Fibroblast of lung (primary cell): ENCODE results near the gene GDF7.

Source experiments
- CTCF ChIP-seq, 2 donors: IDR thresholded peaks in 1 of 2; conservative IDR thresholded peaks in 1 of 2; 1 replicate in 1 of 2; 2 replicates in 1 of 2; pipeline ENCODE4 v1.5.1; 2011 to 2012; ENCODE audit warnings: low read length in 2 of 2, control low read depth in 1 of 2, inconsistent platforms in 1 of 2, low read depth in 1 of 2, mild to moderate bottlenecking in 1 of 2
- EZH2 ChIP-seq: IDR thresholded peaks from 2 replicates; pipeline ENCODE4 v1.5.1; 2012; ENCODE audit warnings: low read length, control low read depth, mild to moderate bottlenecking; ENCODE audit errors: missing control alignments

- TF ChIP-seq CTCF (conservative IDR thresholded peaks at IDR 0.05 in 1 of 2, IDR thresholded peaks at IDR 0.05 in 1 of 2; ENCODE audit: low read depth in 1 of 2, low read length in 2 of 2) (no peak), EZH2 (no peak)
Observed at GRCh38 chr2:20632446-20632990, 34.4 kb upstream of the GDF7 start.
